GM23338 (cell line): ENCODE measurements around the gene TMEM150A.

Experiments
- CTCF ChIP-seq, 2 experiments: fragments of 200-600 bp in 1 of 2; sonication (generic) in 1 of 2; conservative IDR thresholded peaks; 2 replicates each; pipeline versions ENCODE4 v1.5.1 to v1.6.1; 2016 to 2017; ENCODE audit warnings: antibody characterized with exemption in 2 of 2, low read depth in 2 of 2, mild to moderate bottlenecking in 2 of 2, moderate library complexity in 1 of 2
- ETS1 ChIP-seq: IDR thresholded peaks from 2 replicates; pipeline ENCODE4 v1.6.1; 2016; ENCODE audit warnings: antibody characterized with exemption
- EZH2 ChIP-seq: fragments of 200-600 bp; sonication (generic); IDR thresholded peaks from one replicate; pipeline ENCODE4 v1.8.0; 2017; ENCODE audit warnings: antibody characterized with exemption, mild to moderate bottlenecking, low read depth; ENCODE audit not compliant: unreplicated experiment
- EZH2phosphoT487 ChIP-seq: fragments of 200-600 bp; sonication (generic); IDR thresholded peaks from one replicate; pipeline ENCODE4 v1.8.1; 2018; ENCODE audit warnings: antibody characterized with exemption; ENCODE audit not compliant: unreplicated experiment
- JUNB ChIP-seq: IDR thresholded peaks from one replicate; pipeline ENCODE4 v1.6.1; 2016; ENCODE audit warnings: antibody characterized with exemption; ENCODE audit not compliant: unreplicated experiment
- POLR2AphosphoS5 ChIP-seq: IDR thresholded peaks from 2 replicates; pipeline ENCODE4 v1.6.1; 2016; ENCODE audit warnings: antibody characterized with exemption, low read depth
- REST ChIP-seq: IDR thresholded peaks from one replicate; pipeline ENCODE4 v1.6.1; 2018; ENCODE audit warnings: antibody characterized with exemption; ENCODE audit not compliant: unreplicated experiment

GRCh38 chr2:85550486-85550885 lies 52.0 kb downstream of the TMEM150A start:
- TF ChIP-seq CTCF (conservative IDR thresholded peaks at IDR 0.05; ENCODE audit: low read depth in 2 of 2) (no peak), POLR2AphosphoS5 (no peak), EZH2 (no peak), JUNB (no peak), REST (no peak), ETS1 (no peak), EZH2phosphoT487 (no peak)
